K562 (cell line): ENCODE data around the gene PCNX3. TPM values are rescaled to one million over a fixed set of nuclear protein-coding genes. Genes with fewer than 3 reads are reported as not detected.

Experiments used
- ATF7 ChIP-seq: fragments of 450-650 bp; IDR thresholded peaks from 2 replicates; pipeline ENCODE4 v1.7.1; 2014; ENCODE audit warnings: mild to moderate bottlenecking, moderate library complexity
- C11orf30 ChIP-seq: fragments of 450-650 bp; IDR thresholded peaks from 2 replicates; pipeline ENCODE4 v1.6.1; 2016; ENCODE audit warnings: low read depth, mild to moderate bottlenecking
- EP400 ChIP-seq: fragments of 450-650 bp; IDR thresholded peaks from 2 replicates; pipeline ENCODE4 v1.6.1; 2017; ENCODE audit warnings: antibody characterized with exemption, mild to moderate bottlenecking, moderate library complexity
- HDGF ChIP-seq: fragments of 450-650 bp; IDR thresholded peaks from 2 replicates; pipeline ENCODE4 v1.6.1; 2016
- HNRNPK ChIP-seq: fragments of 200-400 bp; formaldehyde crosslinking; IDR thresholded peaks from one replicate; pipeline ENCODE4 v1.6.1; 2018; ENCODE audit warnings: mild to moderate bottlenecking, low read depth, low read length; ENCODE audit not compliant: poor library complexity, severe bottlenecking
- JUND ChIP-seq, 2 experiments: IDR thresholded peaks; 2 replicates in 1 of 2; 3 replicates in 1 of 2; pipeline ENCODE4 v1.6.1; 2011; ENCODE audit warnings: borderline replicate concordance in 2 of 2, low read depth in 2 of 2, low read length in 2 of 2, improper control_type of control experiment in 1 of 2, missing biosample characterization in 1 of 2, missing genetic modification characterization in 1 of 2, missing genetic modification reagents in 1 of 2
- NELFE ChIP-seq: IDR thresholded peaks from 2 replicates; pipeline ENCODE4 v1.6.1; 2011; ENCODE audit warnings: mild to moderate bottlenecking; ENCODE audit not compliant: insufficient read depth, insufficient read length
- NR2C2 ChIP-seq, 2 experiments: fragments of 200-800 bp in 1 of 2; sonication (Bioruptor generic) in 1 of 2; sonication (generic) in 1 of 2; formaldehyde crosslinking in 1 of 2; IDR thresholded peaks; 2 replicates each; pipeline versions ENCODE4 v1.6.1 to v1.8.0; 2016 to 2022; ENCODE audit warnings: mild to moderate bottlenecking in 1 of 2, missing compliant biosample characterization in 1 of 2, missing genetic modification characterization in 1 of 2, missing genetic modification reagents in 1 of 2
- RCOR1 ChIP-seq, 2 experiments: IDR thresholded peaks; 2 replicates each; pipeline ENCODE4 v1.6.1; 2012; ENCODE audit warnings: low read depth in 2 of 2, low read length in 2 of 2, borderline replicate concordance in 1 of 2, improper control_type of control experiment in 1 of 2
- SIN3B ChIP-seq: fragments of 450-650 bp; IDR thresholded peaks from 2 replicates; pipeline ENCODE4 v1.6.1; 2017; ENCODE audit warnings: low read depth, mild to moderate bottlenecking, moderate library complexity
- SMARCE1 ChIP-seq: fragments of 450-650 bp; IDR thresholded peaks from 2 replicates; pipeline ENCODE4 v1.7.1; 2016; ENCODE audit warnings: mild to moderate bottlenecking
- SP1 ChIP-seq: sonication (generic); formaldehyde crosslinking; IDR thresholded peaks from 2 replicates; pipeline ENCODE4 v1.8.1; 2022; ENCODE audit warnings: mild to moderate bottlenecking, missing genetic modification reagents
- polyA plus RNA-seq, 8 experiments: library from polyadenylated mRNA; depleted of rRNA in 4 of 8; stranded (reverse) in 5 of 8; unstranded in 3 of 8; fragments of >200 nt; fragmentation: Nextera tagmentation in 2 of 8; fragmentation: Illumina TruSeq in 1 of 8; extraction: Ambion mirVana in 2 of 8; extraction: Trizol in 1 of 8; gene quantifications; 2 replicates each; pipeline versions ENCODE4 v1.2.1 to v1.2.3, GENCODE V29; 2011 to 2014; ENCODE audit warnings: inconsistent platforms in 1 of 8, missing spikeins in 1 of 8
- total RNA-seq, 7 experiments: library from RNA; depleted of rRNA in 6 of 7; stranded (reverse); fragments of >200 nt in 6 of 7; fragmentation: Illumina TruSeq in 2 of 7; extraction: Trizol in 2 of 7; gene quantifications; 2 replicates each; pipeline versions ENCODE4 v1.2.1 to v1.2.3, GENCODE V29; 2011 to 2021; ENCODE audit warnings: low replicate concordance in 1 of 7
- TF ChIP-seq, protein P1 (sequence below): fragments of 450-650 bp; formaldehyde crosslinking; IDR thresholded peaks from 2 replicates; pipeline ENCODE4 v1.4.0; 2020; ENCODE audit warnings: mild to moderate bottlenecking, moderate library complexity
- TF ChIP-seq, protein P2 (sequence below), 2 experiments: fragments of 450-650 bp; formaldehyde crosslinking in 1 of 2; IDR thresholded peaks; 2 replicates each; pipeline versions ENCODE4 v1.4.0 to v1.6.1; 2014 to 2020; ENCODE audit warnings: mild to moderate bottlenecking in 2 of 2, borderline replicate concordance in 1 of 2, low read depth in 1 of 2
- TF ChIP-seq, protein P3 (sequence below): fragments of 450-650 bp; IDR thresholded peaks from 2 replicates; pipeline ENCODE4 v1.6.1; 2016; ENCODE audit warnings: borderline replicate concordance

PCNX3 gene
- total and polyA plus RNA-seq, 9 of the 15 experiments (the other 6 are each of a cell fraction or from before 2014, with no cell fraction given) = 0.11 to 47.8 (median 12.8) TPM

DNA sequence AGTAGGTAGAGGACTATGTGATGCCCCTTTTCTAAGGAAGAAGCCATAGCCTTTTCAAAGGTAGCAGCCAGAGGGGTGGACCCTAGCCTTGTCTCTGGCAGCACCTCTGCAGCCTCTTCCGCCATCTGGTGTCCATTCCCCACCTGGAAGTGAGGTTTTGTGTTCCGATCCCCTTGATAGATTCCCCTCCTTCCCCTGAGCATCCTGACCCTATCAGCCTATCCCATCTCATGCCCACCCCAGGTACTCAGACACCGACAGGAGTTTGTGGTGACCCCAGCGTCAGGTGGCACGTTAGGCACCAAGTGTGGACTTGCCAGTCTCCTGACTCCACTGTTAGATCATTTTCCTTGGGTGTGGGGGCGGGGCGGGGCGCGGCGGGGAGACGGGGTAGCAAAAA lies 43.6 kb upstream of the PCNX3 start (continued):
- TF ChIP-seq, protein P1, sequence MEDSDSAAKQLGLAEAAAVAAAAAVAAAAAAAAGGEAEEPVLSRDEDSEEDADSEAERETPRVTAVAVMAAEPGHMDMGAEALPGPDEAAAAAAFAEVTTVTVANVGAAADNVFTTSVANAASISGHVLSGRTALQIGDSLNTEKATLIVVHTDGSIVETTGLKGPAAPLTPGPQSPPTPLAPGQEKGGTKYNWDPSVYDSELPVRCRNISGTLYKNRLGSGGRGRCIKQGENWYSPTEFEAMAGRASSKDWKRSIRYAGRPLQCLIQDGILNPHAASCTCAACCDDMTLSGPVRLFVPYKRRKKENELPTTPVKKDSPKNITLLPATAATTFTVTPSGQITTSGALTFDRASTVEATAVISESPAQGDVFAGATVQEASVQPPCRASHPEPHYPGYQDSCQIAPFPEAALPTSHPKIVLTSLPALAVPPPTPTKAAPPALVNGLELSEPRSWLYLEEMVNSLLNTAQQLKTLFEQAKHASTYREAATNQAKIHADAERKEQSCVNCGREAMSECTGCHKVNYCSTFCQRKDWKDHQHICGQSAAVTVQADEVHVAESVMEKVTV (CRISPR knock-in tag) = peak; percentile 68
- TF ChIP-seq ATF7 (0 out of 2 replicates have a peak, but pooled peaks have one; percentile 28), JUND (IDR thresholded peaks at IDR 0.05; ENCODE audit: borderline replicate concordance, low read depth, low read length) (0 out of 2 replicates have a peak, but pooled peaks have one; percentile 13), JUND (tag; IDR thresholded peaks at IDR 0.05; ENCODE audit: borderline replicate concordance, low read depth, low read length) (no peak), SMARCE1 (0 out of 2 replicates have a peak, but pooled peaks have one; percentile 12), EP400 (peak; percentile 20; the same call in 1 of the 2 replicates), SIN3B (0 out of 2 replicates have a peak, but pooled peaks have one; percentile 34), HNRNPK (no peak), NELFE (no peak), NR2C2 (CRISPR knock-in tag; IDR thresholded peaks at IDR 0.05) (no peak), NR2C2 (tag; IDR thresholded peaks at IDR 0.05) (no peak; the same call in 1 of the 2 replicates), RCOR1 (IDR thresholded peaks at IDR 0.05; ENCODE audit: borderline replicate concordance in 1 of 2, low read depth in 2 of 2, low read length in 2 of 2) (0 out of 4 replicates have a peak, but pooled peaks of 1 of the 2 experiments have one; percentile 20), HDGF (0 out of 2 replicates have a peak, but pooled peaks have one; percentile 31), C11orf30 (peak; percentile 21; the same call in 1 of the 2 replicates), SP1 (CRISPR knock-in tag) (peak; percentile 36; the same call in 1 of the 2 replicates)
- TF ChIP-seq, protein P2, sequence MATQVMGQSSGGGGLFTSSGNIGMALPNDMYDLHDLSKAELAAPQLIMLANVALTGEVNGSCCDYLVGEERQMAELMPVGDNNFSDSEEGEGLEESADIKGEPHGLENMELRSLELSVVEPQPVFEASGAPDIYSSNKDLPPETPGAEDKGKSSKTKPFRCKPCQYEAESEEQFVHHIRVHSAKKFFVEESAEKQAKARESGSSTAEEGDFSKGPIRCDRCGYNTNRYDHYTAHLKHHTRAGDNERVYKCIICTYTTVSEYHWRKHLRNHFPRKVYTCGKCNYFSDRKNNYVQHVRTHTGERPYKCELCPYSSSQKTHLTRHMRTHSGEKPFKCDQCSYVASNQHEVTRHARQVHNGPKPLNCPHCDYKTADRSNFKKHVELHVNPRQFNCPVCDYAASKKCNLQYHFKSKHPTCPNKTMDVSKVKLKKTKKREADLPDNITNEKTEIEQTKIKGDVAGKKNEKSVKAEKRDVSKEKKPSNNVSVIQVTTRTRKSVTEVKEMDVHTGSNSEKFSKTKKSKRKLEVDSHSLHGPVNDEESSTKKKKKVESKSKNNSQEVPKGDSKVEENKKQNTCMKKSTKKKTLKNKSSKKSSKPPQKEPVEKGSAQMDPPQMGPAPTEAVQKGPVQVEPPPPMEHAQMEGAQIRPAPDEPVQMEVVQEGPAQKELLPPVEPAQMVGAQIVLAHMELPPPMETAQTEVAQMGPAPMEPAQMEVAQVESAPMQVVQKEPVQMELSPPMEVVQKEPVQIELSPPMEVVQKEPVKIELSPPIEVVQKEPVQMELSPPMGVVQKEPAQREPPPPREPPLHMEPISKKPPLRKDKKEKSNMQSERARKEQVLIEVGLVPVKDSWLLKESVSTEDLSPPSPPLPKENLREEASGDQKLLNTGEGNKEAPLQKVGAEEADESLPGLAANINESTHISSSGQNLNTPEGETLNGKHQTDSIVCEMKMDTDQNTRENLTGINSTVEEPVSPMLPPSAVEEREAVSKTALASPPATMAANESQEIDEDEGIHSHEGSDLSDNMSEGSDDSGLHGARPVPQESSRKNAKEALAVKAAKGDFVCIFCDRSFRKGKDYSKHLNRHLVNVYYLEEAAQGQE (IDR thresholded peaks at IDR 0.05; ENCODE audit: borderline replicate concordance) = peak; percentile 85
- TF ChIP-seq, protein P2 (CRISPR knock-in tag; IDR thresholded peaks at IDR 0.05; ENCODE audit: low read depth) = no peak
- TF ChIP-seq, protein P3, sequence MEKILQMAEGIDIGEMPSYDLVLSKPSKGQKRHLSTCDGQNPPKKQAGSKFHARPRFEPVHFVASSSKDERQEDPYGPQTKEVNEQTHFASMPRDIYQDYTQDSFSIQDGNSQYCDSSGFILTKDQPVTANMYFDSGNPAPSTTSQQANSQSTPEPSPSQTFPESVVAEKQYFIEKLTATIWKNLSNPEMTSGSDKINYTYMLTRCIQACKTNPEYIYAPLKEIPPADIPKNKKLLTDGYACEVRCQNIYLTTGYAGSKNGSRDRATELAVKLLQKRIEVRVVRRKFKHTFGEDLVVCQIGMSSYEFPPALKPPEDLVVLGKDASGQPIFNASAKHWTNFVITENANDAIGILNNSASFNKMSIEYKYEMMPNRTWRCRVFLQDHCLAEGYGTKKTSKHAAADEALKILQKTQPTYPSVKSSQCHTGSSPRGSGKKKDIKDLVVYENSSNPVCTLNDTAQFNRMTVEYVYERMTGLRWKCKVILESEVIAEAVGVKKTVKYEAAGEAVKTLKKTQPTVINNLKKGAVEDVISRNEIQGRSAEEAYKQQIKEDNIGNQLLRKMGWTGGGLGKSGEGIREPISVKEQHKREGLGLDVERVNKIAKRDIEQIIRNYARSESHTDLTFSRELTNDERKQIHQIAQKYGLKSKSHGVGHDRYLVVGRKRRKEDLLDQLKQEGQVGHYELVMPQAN = peak; percentile 51; the same call in 1 of the 2 replicates
